PFSK-1 (cell line): ENCODE results near the gene BRCA2.

ENCODE experiments used
- POLR2AphosphoS5 ChIP-seq: IDR thresholded peaks from 2 replicates; pipeline ENCODE4 v1.6.1; 2012; ENCODE audit warnings: low read depth, mild to moderate bottlenecking, control low read depth, low read length, moderate library complexity
- REST ChIP-seq, 2 experiments: IDR thresholded peaks; 2 replicates each; pipeline versions ENCODE4 v1.6.1 to v1.8.0; 2011 to 2012; ENCODE audit warnings: low read depth in 2 of 2, low read length in 2 of 2, control low read depth in 1 of 2, inconsistent platforms in 1 of 2, mild to moderate bottlenecking in 1 of 2, moderate library complexity in 1 of 2; ENCODE audit not compliant: insufficient read depth in 1 of 2
- SIN3A ChIP-seq: IDR thresholded peaks from 2 replicates; pipeline ENCODE4 v1.6.1; 2012; ENCODE audit warnings: mild to moderate bottlenecking, low read length, moderate library complexity, borderline replicate concordance; ENCODE audit not compliant: insufficient read depth
- TAF1 ChIP-seq: IDR thresholded peaks from 2 replicates; pipeline ENCODE4 v1.6.1; 2012; ENCODE audit warnings: low read length, control low read depth, borderline replicate concordance; ENCODE audit not compliant: insufficient read depth

DNA sequence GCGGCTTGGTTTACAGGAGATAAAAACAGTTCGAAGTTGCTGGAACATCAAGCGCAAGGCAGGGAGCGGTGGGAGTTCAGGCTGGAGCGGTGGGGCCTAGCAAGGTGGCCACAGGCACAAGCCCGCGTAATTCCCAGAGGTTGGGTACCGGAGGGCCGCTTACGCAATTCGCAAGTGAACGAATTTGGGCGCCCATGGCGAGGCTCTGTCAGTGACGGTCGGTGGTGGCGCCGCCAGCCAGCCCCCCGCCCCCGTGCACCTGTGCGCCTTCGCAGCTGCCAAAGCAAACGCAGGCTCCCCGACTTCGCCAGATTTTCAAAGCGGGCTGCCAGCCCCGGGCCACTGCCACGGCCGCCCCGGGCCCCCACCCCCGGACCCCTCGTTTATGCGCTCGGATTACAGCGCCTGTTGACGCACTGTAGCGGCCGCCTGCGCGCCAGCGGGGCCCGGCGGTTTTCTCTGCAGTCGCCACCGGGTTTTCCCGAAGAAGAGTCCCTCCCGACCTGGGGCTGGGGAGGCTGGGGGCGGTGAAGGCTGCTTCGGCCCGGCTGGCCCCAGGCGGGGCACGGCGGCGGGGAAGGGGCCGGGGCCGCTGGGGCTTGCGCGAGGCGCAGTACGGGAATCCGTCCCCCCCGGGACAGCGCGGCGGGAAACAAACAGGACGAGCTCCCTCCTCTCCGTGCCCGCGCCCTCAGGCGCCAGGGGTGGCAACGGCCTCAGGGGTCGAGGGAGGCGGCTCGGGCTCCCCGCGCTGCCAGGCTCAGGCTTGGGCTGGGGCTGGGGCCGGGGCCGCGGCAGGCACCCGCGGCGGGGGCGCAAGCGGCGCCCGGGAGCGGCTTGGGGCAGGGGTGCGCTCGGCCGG is 111.9 kb downstream of the BRCA2 start:
- TF ChIP-seq REST (IDR thresholded peaks at IDR 0.05; ENCODE audit: insufficient read depth in 1 of 2, low read depth in 2 of 2, low read length in 2 of 2) (no peak), SIN3A (no peak), POLR2AphosphoS5 (no peak), TAF1 (no peak)
